Measurements from ENCODE around the gene ENDOG. TPM values are rescaled to one million over a fixed set of nuclear protein-coding genes. Genes with fewer than 3 reads are reported as not detected.
A peak's percentile ranks its signal among the peaks of the same experiment; 100 is the strongest.

ENDOG gene
- total and polyA plus RNA-seq, 7 experiments from 2014 or later, result 9.4 to 36.7 (median 16.9) TPM

GRCh38 chr9:128829477-128830251 is 11.4 kb downstream of the ENDOG start, which contains the start of gene SPOUT1:
TSS of gene SPOUT1 (minus strand) at chr9:128829794. CDS start at chr9:128829780, 14 bp downstream.
- intact Hi-C loops (cut with micrococcal nuclease), result loop anchor here (1.0 to 2.0 kb wide), 6 partner anchors 11 to 199 kb away; partner anchors contain the start of genes ENDOG (in 2 of the 2), TBC1D13 (in 2 of the 2), DOLK (in 1 of the 2) and LRRC8A (in 1 of the 2)
- Histone ChIP-seq H3K4me3 (ENCODE audit: low read length) (peak within 1 kb of the TSS; percentile 91), H3K9me3 (ENCODE audit: control insufficient read depth in 2 of 3, low read length in 3 of 3) (no peaks in the 10 kb centered on the region), H3K27ac (ENCODE audit: low read depth, low read length) (peak within 1 kb of the TSS; percentile 81), H3K4me1 (ENCODE audit: control insufficient read depth in 2 of 2, insufficient read depth in 2 of 2, low read length in 2 of 2) (peaks cover 8 to 15% of the 10 kb centered on the region in 2 donors), H3K27me3 (ENCODE audit: control insufficient read depth in 2 of 2, insufficient read depth in 2 of 2, low read length in 2 of 2) (no peaks in the 10 kb centered on the region), H3K36me3 (ENCODE audit: control insufficient read depth in 2 of 3, insufficient read depth in 3 of 3, low read length in 3 of 3) (peaks cover 4 to 42% (median 6%) of the 10 kb centered on the region in 3 experiments)
- Mint-ChIP-seq H3K4me3 (peak within 1 kb of the TSS; percentile 92 to 99 (median 95)), H3K27ac (peak within 1 kb of the TSS; percentile 91 to 97 (median 94)), H3K36me3 (peaks cover 0 to 10% (median 8%) of the 10 kb centered on the region in 5 donors), H3K9me3 (no peaks in the 10 kb centered on the region), H3K27me3 (no peaks in the 10 kb centered on the region), H3K4me1 (peaks cover 14 to 26% (median 19%) of the 10 kb centered on the region in 7 donors)
- DNase-seq, result peak; percentile 86 to 95 (median 92)
- ATAC-seq, result peak; percentile 100
- CTCF ChIA-PET, result interaction anchor here (0.7 to 1.3 kb wide), 3 partner anchors 11 to 99 kb away, joined by 4 to 8 read pairs (median 5); partner anchors contain the start of gene ENDOG
- POLR2A ChIA-PET, result interaction anchor here (0.6 to 2.3 kb wide), 8 partner anchors 10 to 660 kb away, joined by 3 to 38 read pairs (median 4); partner anchors contain the start of gene ENDOG

GRCh38 chr9:128833696-128834095 is 15.4 kb downstream of the ENDOG start:
- DNase-seq (no peak), ATAC-seq (no peak)
- peaks cover 0 to 18% (median 6%) of the 10 kb centered on the region in 5 donors for H3K36me3 Mint-ChIP-seq
- no peaks in the 10 kb centered on the region for H3K27me3 Mint-ChIP-seq
- Histone ChIP-seq H3K27ac (ENCODE audit: low read depth, low read length) (no peak overlapping the region), H3K9me3 (ENCODE audit: control insufficient read depth in 2 of 3, low read length in 3 of 3) (no peaks in the 10 kb centered on the region), H3K27me3 (ENCODE audit: control insufficient read depth in 2 of 2, insufficient read depth in 2 of 2, low read length in 2 of 2) (no peaks in the 10 kb centered on the region), H3K36me3 (ENCODE audit: control insufficient read depth in 2 of 3, insufficient read depth in 3 of 3, low read length in 3 of 3) (peaks cover 0 to 33% (median 0%) of the 10 kb centered on the region in 3 experiments), H3K4me1 (ENCODE audit: control insufficient read depth in 2 of 2, insufficient read depth in 2 of 2, low read length in 2 of 2) (peaks cover 6 to 9% of the 10 kb centered on the region in 2 donors), H3K4me3 (ENCODE audit: low read length) (no peak overlapping the region)
- intact Hi-C loops (cut with micrococcal nuclease), result no loop called here
- H3K9me3 Mint-ChIP-seq, result no peaks in the 10 kb centered on the region
- no peak overlapping the region for H3K4me3 Mint-ChIP-seq
- peaks cover 5 to 15% (median 10%) of the 10 kb centered on the region in 7 donors for H3K4me1 Mint-ChIP-seq
- POLR2A ChIA-PET, result interaction anchor here (0.7 kb wide), 1 partner anchor 220 kb away, joined by 3 read pairs; no protein-coding TSS in a partner anchor
- CTCF ChIA-PET, result interaction anchor here (1.1 to 1.2 kb wide), 2 partner anchors 12 to 15 kb away, joined by 3 to 4 read pairs; partner anchors contain the start of gene ENDOG
- no peak overlapping the region for H3K27ac Mint-ChIP-seq

- DNase-seq (no peak), ATAC-seq (no peak)
- no peaks in the 10 kb centered on the region for H3K4me1 ChIP-seq (ENCODE audit: control insufficient read depth in 2 of 2, insufficient read depth in 2 of 2, low read length in 2 of 2)
- H3K27ac ChIP-seq (ENCODE audit: low read depth, low read length), result no peak overlapping the region
- H3K4me1 Mint-ChIP-seq, result peaks cover 0 to 2% (median 0%) of the 10 kb centered on the region in 7 donors
- intact Hi-C loops (cut with micrococcal nuclease), result no loop called here
- no peak overlapping the region for H3K27ac Mint-ChIP-seq
- no peak overlapping the region for H3K4me3 ChIP-seq (ENCODE audit: low read length)
- peaks cover 0 to 18% (median 6%) of the 10 kb centered on the region in 5 donors for H3K36me3 Mint-ChIP-seq
- ChIA-PET CTCF (interaction anchor here (0.6 kb wide), 1 partner anchor 42 kb away, joined by 3 read pairs; no protein-coding TSS in a partner anchor), POLR2A (no interaction called here)
- no peaks in the 10 kb centered on the region for H3K9me3 ChIP-seq (ENCODE audit: control insufficient read depth in 2 of 3, low read length in 3 of 3)
- H3K4me3 Mint-ChIP-seq, result peak overlapping the region in 1 of 10 donors; percentile 38
- peaks cover 0 to 34% (median 0%) of the 10 kb centered on the region in 3 experiments for H3K36me3 ChIP-seq (ENCODE audit: control insufficient read depth in 2 of 3, insufficient read depth in 3 of 3, low read length in 3 of 3)
- H3K27me3 Mint-ChIP-seq, result no peaks in the 10 kb centered on the region
- H3K27me3 ChIP-seq (ENCODE audit: control insufficient read depth in 2 of 2, insufficient read depth in 2 of 2, low read length in 2 of 2), result no peaks in the 10 kb centered on the region
- H3K9me3 Mint-ChIP-seq, result no peaks in the 10 kb centered on the region
Measured at GRCh38 chr9:128835246-128836210, 17.2 kb downstream of the ENDOG start.

GRCh38 chr9:128836509-128837145 is 18.3 kb downstream of the ENDOG start:
- Mint-ChIP-seq H3K4me3 (no peak overlapping the region), H3K27ac (no peak overlapping the region), H3K4me1 (peaks cover 0 to 2% (median 0%) of the 10 kb centered on the region in 7 donors), H3K27me3 (no peaks in the 10 kb centered on the region), H3K36me3 (peaks cover 0 to 21% (median 7%) of the 10 kb centered on the region in 5 donors), H3K9me3 (no peaks in the 10 kb centered on the region)
- ChIA-PET POLR2A (no interaction called here), CTCF (no interaction called here)
- Histone ChIP-seq H3K27ac (ENCODE audit: low read depth, low read length) (no peak overlapping the region), H3K9me3 (ENCODE audit: control insufficient read depth in 2 of 3, low read length in 3 of 3) (no peaks in the 10 kb centered on the region), H3K4me1 (ENCODE audit: control insufficient read depth in 2 of 2, insufficient read depth in 2 of 2, low read length in 2 of 2) (no peaks in the 10 kb centered on the region), H3K4me3 (ENCODE audit: low read length) (no peak overlapping the region), H3K27me3 (ENCODE audit: control insufficient read depth in 2 of 2, insufficient read depth in 2 of 2, low read length in 2 of 2) (no peaks in the 10 kb centered on the region), H3K36me3 (ENCODE audit: control insufficient read depth in 2 of 3, insufficient read depth in 3 of 3, low read length in 3 of 3) (peaks cover 0 to 34% (median 0%) of the 10 kb centered on the region in 3 experiments)
- no peak for ATAC-seq
- no peak for DNase-seq
- intact Hi-C loops (cut with micrococcal nuclease), result no loop called here

GRCh38 chr9:128838338-128838737 is 20.0 kb downstream of the ENDOG start:
- Histone ChIP-seq H3K27ac (ENCODE audit: low read depth, low read length) (no peak overlapping the region), H3K27me3 (ENCODE audit: control insufficient read depth in 2 of 2, insufficient read depth in 2 of 2, low read length in 2 of 2) (no peaks in the 10 kb centered on the region), H3K4me3 (ENCODE audit: low read length) (no peak overlapping the region), H3K36me3 (ENCODE audit: control insufficient read depth in 2 of 3, insufficient read depth in 3 of 3, low read length in 3 of 3) (peaks cover 0 to 38% (median 0%) of the 10 kb centered on the region in 3 experiments), H3K4me1 (ENCODE audit: control insufficient read depth in 2 of 2, insufficient read depth in 2 of 2, low read length in 2 of 2) (no peaks in the 10 kb centered on the region), H3K9me3 (ENCODE audit: control insufficient read depth in 2 of 3, low read length in 3 of 3) (no peaks in the 10 kb centered on the region)
- peak overlapping the region in 1 of 9 donors; percentile 72 for H3K27ac Mint-ChIP-seq
- H3K27me3 Mint-ChIP-seq, result no peaks in the 10 kb centered on the region
- DNase-seq, result no peak
- ChIA-PET POLR2A (interaction anchor here (0.5 kb wide), 2 partner anchors 15 to 94 kb away, joined by 3 to 4 read pairs; no protein-coding TSS in a partner anchor), CTCF (no interaction called here)
- ATAC-seq, result no peak
- H3K9me3 Mint-ChIP-seq, result no peaks in the 10 kb centered on the region
- H3K4me3 Mint-ChIP-seq, result no peak overlapping the region
- peaks cover 0 to 5% (median 0%) of the 10 kb centered on the region in 7 donors for H3K4me1 Mint-ChIP-seq
- intact Hi-C loops (cut with micrococcal nuclease), result no loop called here
- H3K36me3 Mint-ChIP-seq, result peaks cover 5 to 21% (median 7%) of the 10 kb centered on the region in 5 donors
